Measurements from ENCODE around the gene CDC42BPA. TPM values are rescaled to one million over a fixed set of nuclear protein-coding genes. Genes with fewer than 3 reads are reported as not detected.

CDC42BPA gene
- polyA plus RNA-seq, 4 donors: 10.8 to 19.9 (median 13.8) TPM

GRCh38 chr1:226954777-226955176, 363.5 kb downstream of the CDC42BPA start:
- H3K27me3 ChIP-seq (ENCODE audit: control insufficient read depth in 3 of 3, insufficient read depth in 3 of 3, low read length in 3 of 3): no peaks in the 10 kb centered on the region
- peaks cover 0 to 16% (median 0%) of the 10 kb centered on the region in 3 donors for H3K36me3 ChIP-seq (ENCODE audit: control insufficient read depth in 3 of 3, insufficient read depth in 2 of 3, low read depth in 1 of 3, low read length in 3 of 3)

DNA sequence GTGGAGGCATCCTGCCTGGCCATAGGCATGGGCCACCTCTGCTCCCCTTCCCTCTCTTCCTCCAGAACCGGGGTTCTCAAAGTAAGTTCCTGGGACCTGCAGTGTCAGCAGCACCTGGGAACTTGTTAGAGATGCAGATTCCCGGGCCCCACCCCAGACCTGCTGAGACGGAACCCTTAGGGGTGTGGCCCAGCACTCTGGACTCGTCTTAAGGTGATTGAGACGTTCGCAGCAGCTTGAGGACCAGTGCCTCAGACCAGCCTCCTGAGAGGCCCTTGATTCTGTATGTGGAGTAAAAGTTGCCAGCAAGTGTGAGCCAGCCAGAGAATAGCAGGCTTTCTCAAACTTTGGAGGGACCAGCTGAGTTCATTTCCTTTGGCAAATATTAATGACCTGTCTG, 364.0 kb downstream of the CDC42BPA start:
- DNase-seq (no peak), FAIRE-seq (no peak)
- Histone ChIP-seq H3K27me3 (ENCODE audit: control insufficient read depth in 3 of 3, insufficient read depth in 3 of 3, low read length in 3 of 3) (no peaks in the 10 kb centered on the region), H3K36me3 (ENCODE audit: control insufficient read depth in 3 of 3, insufficient read depth in 2 of 3, low read depth in 1 of 3, low read length in 3 of 3) (peaks cover 0 to 17% (median 0%) of the 10 kb centered on the region in 3 donors), H3K4me1 (ENCODE audit: control insufficient read depth in 3 of 3, insufficient read depth in 2 of 3, low read depth in 1 of 3, low read length in 2 of 3) (peaks cover 0 to 4% (median 0%) of the 10 kb centered on the region in 3 donors), H3K4me3 (ENCODE audit: low read depth in 1 of 3, low read length in 3 of 3) (no peak overlapping the region), H3K9me3 (ENCODE audit: control insufficient read depth in 2 of 2, insufficient read depth in 1 of 2, low read depth in 1 of 2, low read length in 1 of 2) (peaks cover 0 to 12% of the 10 kb centered on the region in 2 donors), H3K27ac (ENCODE audit: low read depth in 1 of 3, low read length in 2 of 3) (no peak overlapping the region)
- 44 to 76% (median 49%) methylated on average over 6 of the region's 6 CpGs for WGBS, 3 donors

More at GRCh38 chr1:226954777-226955176, 363.5 kb downstream of the CDC42BPA start:
- Histone ChIP-seq H3K27ac (ENCODE audit: low read depth in 1 of 3, low read length in 2 of 3) (no peak overlapping the region), H3K4me3 (ENCODE audit: low read depth in 1 of 3, low read length in 3 of 3) (no peak overlapping the region), H3K9me3 (ENCODE audit: control insufficient read depth in 2 of 2, insufficient read depth in 1 of 2, low read depth in 1 of 2, low read length in 1 of 2) (peaks cover 0 to 12% of the 10 kb centered on the region in 2 donors), H3K4me1 (ENCODE audit: control insufficient read depth in 3 of 3, insufficient read depth in 2 of 3, low read depth in 1 of 3, low read length in 2 of 3) (peaks cover 0 to 4% (median 0%) of the 10 kb centered on the region in 3 donors)
- 91 to 95% (median 95%) methylated on average over 4 of the region's 4 CpGs for WGBS, 3 donors
- FAIRE-seq (no peak), DNase-seq (no peak)

DNA sequence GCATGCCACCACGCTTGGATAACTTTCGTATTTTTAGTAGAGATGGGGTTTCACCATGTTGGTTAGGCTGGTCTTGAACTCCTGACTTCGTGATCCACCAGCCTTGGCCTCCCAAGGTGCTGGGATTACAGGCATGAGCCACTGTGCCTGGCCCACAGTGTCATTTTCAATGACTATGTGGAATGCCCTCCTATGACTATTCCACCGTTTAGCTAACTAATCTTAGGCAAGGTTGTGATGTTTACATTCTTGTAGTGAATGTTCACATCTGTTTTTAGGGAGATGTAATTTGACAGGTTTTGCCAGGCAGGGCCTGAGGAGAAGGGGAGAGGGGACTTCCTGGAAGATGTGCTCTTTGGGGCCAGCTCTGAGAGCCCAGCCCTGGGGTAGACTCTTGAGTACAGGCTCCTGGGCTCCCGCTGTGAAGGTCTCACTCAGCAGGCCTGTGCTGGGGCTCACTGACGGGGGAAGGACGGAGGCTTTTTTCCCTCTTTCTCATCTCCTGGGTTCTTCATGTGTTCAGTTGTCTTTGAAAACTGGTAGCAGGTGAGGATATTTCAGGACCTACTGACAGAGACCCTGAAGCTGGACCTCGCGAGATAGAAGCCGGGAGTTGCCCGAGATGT, 365.0 kb downstream of the CDC42BPA start:
- DNase-seq (no peak), FAIRE-seq (no peak)
- H3K4me3 ChIP-seq (ENCODE audit: low read depth in 1 of 3, low read length in 3 of 3): no peak overlapping the region
- H3K4me1 ChIP-seq (ENCODE audit: control insufficient read depth in 3 of 3, insufficient read depth in 2 of 3, low read depth in 1 of 3, low read length in 2 of 3): peaks cover 0 to 4% (median 0%) of the 10 kb centered on the region in 3 donors
- H3K27me3 ChIP-seq (ENCODE audit: control insufficient read depth in 3 of 3, insufficient read depth in 3 of 3, low read length in 3 of 3): no peaks in the 10 kb centered on the region
- H3K27ac ChIP-seq (ENCODE audit: low read depth in 1 of 3, low read length in 2 of 3): no peak overlapping the region
- peaks cover 0 to 18% (median 0%) of the 10 kb centered on the region in 3 donors for H3K36me3 ChIP-seq (ENCODE audit: control insufficient read depth in 3 of 3, insufficient read depth in 2 of 3, low read depth in 1 of 3, low read length in 3 of 3)
- peaks cover 0 to 10% of the 10 kb centered on the region in 2 donors for H3K9me3 ChIP-seq (ENCODE audit: control insufficient read depth in 2 of 2, insufficient read depth in 1 of 2, low read depth in 1 of 2, low read length in 1 of 2)
- WGBS, 3 donors: 87 to 91% (median 89%) methylated on average over 11 of the region's 11 CpGs

DNA sequence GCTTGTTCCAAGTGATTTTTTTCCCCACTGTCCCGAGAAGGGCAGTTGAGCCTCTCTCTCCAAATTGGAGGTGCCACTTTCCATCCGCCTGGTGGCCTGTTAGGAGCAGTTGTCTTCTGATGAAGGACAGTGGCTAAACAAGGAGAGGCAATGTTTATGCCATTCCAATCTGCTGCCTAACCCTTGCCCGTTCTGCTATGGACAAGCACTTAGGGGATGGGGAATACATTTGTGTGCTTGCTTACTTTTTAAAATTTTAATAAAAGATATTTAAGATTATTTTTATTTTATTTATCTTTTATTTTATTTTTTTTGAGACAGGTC, 366.2 kb downstream of the CDC42BPA start:
- Histone ChIP-seq H3K4me1 (ENCODE audit: control insufficient read depth in 3 of 3, insufficient read depth in 2 of 3, low read depth in 1 of 3, low read length in 2 of 3) (peaks cover 0 to 4% (median 0%) of the 10 kb centered on the region in 3 donors), H3K36me3 (ENCODE audit: control insufficient read depth in 3 of 3, insufficient read depth in 2 of 3, low read depth in 1 of 3, low read length in 3 of 3) (peaks cover 0 to 17% (median 0%) of the 10 kb centered on the region in 3 donors), H3K27me3 (ENCODE audit: control insufficient read depth in 3 of 3, insufficient read depth in 3 of 3, low read length in 3 of 3) (no peaks in the 10 kb centered on the region), H3K9me3 (ENCODE audit: control insufficient read depth in 2 of 2, insufficient read depth in 1 of 2, low read depth in 1 of 2, low read length in 1 of 2) (peaks cover 0 to 12% of the 10 kb centered on the region in 2 donors), H3K27ac (ENCODE audit: low read depth in 1 of 3, low read length in 2 of 3) (no peak overlapping the region), H3K4me3 (ENCODE audit: low read depth in 1 of 3, low read length in 3 of 3) (no peak overlapping the region)
- FAIRE-seq: no peak
- 86 to 89% (median 87%) methylated on average over 3 of the region's 3 CpGs for WGBS, 3 donors
- no peak for DNase-seq

GRCh38 chr1:226951286-226952117, 366.8 kb downstream of the CDC42BPA start:
- H3K4me1 ChIP-seq (ENCODE audit: control insufficient read depth in 3 of 3, insufficient read depth in 2 of 3, low read depth in 1 of 3, low read length in 2 of 3): peaks cover 0 to 4% (median 0%) of the 10 kb centered on the region in 3 donors
- H3K4me3 ChIP-seq (ENCODE audit: low read depth in 1 of 3, low read length in 3 of 3): no peak overlapping the region
- H3K9me3 ChIP-seq (ENCODE audit: control insufficient read depth in 2 of 2, insufficient read depth in 1 of 2, low read depth in 1 of 2, low read length in 1 of 2): peaks cover 0 to 12% of the 10 kb centered on the region in 2 donors
- no peaks in the 10 kb centered on the region for H3K27me3 ChIP-seq (ENCODE audit: control insufficient read depth in 3 of 3, insufficient read depth in 3 of 3, low read length in 3 of 3)
- no peak for DNase-seq
- WGBS, 3 donors: 80 to 83% (median 83%) methylated on average over 12 of the region's 12 CpGs
- peaks cover 0 to 17% (median 0%) of the 10 kb centered on the region in 3 donors for H3K36me3 ChIP-seq (ENCODE audit: control insufficient read depth in 3 of 3, insufficient read depth in 2 of 3, low read depth in 1 of 3, low read length in 3 of 3)
- no peak overlapping the region for H3K27ac ChIP-seq (ENCODE audit: low read depth in 1 of 3, low read length in 2 of 3)
- no peak for FAIRE-seq

- Histone ChIP-seq H3K4me3 (ENCODE audit: low read depth in 1 of 3, low read length in 3 of 3) (no peak overlapping the region), H3K4me1 (ENCODE audit: control insufficient read depth in 3 of 3, insufficient read depth in 2 of 3, low read depth in 1 of 3, low read length in 2 of 3) (peaks cover 4 to 7% (median 5%) of the 10 kb centered on the region in 3 donors), H3K27me3 (ENCODE audit: control insufficient read depth in 3 of 3, insufficient read depth in 3 of 3, low read length in 3 of 3) (no peaks in the 10 kb centered on the region), H3K9me3 (ENCODE audit: control insufficient read depth in 2 of 2, insufficient read depth in 1 of 2, low read depth in 1 of 2, low read length in 1 of 2) (peaks cover 0 to 12% of the 10 kb centered on the region in 2 donors), H3K27ac (ENCODE audit: low read depth in 1 of 3, low read length in 2 of 3) (no peak overlapping the region), H3K36me3 (ENCODE audit: control insufficient read depth in 3 of 3, insufficient read depth in 2 of 3, low read depth in 1 of 3, low read length in 3 of 3) (peaks cover 0 to 17% (median 0%) of the 10 kb centered on the region in 3 donors)
- DNase-seq: no peak
- no peak for FAIRE-seq
- 65 to 79% (median 70%) methylated on average over 6 of the region's 6 CpGs for WGBS, 3 donors
These were observed 367.4 kb downstream of the CDC42BPA start for GRCh38 chr1:226950871-226951270.

DNA sequence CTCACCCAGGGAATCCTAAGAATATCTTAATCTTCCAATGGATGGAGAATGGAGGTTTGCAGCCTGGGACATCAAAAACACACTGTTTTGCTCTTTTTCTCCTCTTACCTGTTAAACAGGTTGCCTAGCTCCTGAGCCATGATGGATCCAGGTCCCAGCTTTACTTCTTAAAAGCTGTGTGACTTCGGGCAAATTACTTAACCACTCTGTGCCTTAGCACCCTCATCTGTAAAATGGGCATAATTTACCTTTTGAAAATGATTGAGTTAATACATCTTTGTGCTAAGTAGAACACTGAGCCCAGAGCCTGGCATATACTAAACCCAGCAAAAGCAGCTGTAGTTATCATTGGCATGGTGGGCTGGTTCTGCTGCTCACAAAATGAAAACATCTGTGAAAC, 368.0 kb downstream of the CDC42BPA start:
- no peak overlapping the region for H3K4me3 ChIP-seq (ENCODE audit: low read depth in 1 of 3, low read length in 3 of 3)
- H3K36me3 ChIP-seq (ENCODE audit: control insufficient read depth in 3 of 3, insufficient read depth in 2 of 3, low read depth in 1 of 3, low read length in 3 of 3): peaks cover 0 to 17% (median 0%) of the 10 kb centered on the region in 3 donors
- H3K4me1 ChIP-seq (ENCODE audit: control insufficient read depth in 3 of 3, insufficient read depth in 2 of 3, low read depth in 1 of 3, low read length in 2 of 3): peaks cover 5 to 8% (median 7%) of the 10 kb centered on the region in 3 donors
- H3K9me3 ChIP-seq (ENCODE audit: control insufficient read depth in 2 of 2, insufficient read depth in 1 of 2, low read depth in 1 of 2, low read length in 1 of 2): peaks cover 0 to 10% of the 10 kb centered on the region in 2 donors
- FAIRE-seq: no peak
- 88 to 97% (median 90%) methylated on average over 1 of the region's 1 CpG for WGBS, 3 donors
- no peaks in the 10 kb centered on the region for H3K27me3 ChIP-seq (ENCODE audit: control insufficient read depth in 3 of 3, insufficient read depth in 3 of 3, low read length in 3 of 3)
- DNase-seq: no peak
- H3K27ac ChIP-seq (ENCODE audit: low read depth in 1 of 3, low read length in 2 of 3): no peak overlapping the region

DNA sequence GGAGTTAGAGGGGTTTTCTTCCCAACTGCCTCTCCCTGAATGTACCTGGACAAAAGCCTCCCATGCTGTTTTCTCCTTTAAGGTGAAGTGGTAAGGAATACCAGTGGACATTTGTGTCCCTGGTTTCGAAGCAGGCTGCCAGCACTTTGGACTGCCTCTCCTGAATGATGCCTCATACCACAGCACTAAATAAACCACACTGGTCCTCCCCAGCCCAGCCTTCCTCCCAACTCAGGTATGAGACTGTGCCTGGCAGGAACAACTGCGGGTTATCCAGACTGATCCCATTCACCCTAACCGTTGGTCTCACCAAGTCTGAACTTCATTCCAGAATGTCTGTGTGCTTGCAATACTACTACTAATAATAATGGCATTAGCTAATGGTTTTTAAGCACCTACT, 368.9 kb downstream of the CDC42BPA start:
- no peak for FAIRE-seq
- Histone ChIP-seq H3K4me3 (ENCODE audit: low read depth in 1 of 3, low read length in 3 of 3) (no peak overlapping the region), H3K27ac (ENCODE audit: low read depth in 1 of 3, low read length in 2 of 3) (no peak overlapping the region), H3K36me3 (ENCODE audit: control insufficient read depth in 3 of 3, insufficient read depth in 2 of 3, low read depth in 1 of 3, low read length in 3 of 3) (peaks cover 0 to 9% (median 0%) of the 10 kb centered on the region in 3 donors), H3K9me3 (ENCODE audit: control insufficient read depth in 2 of 2, insufficient read depth in 1 of 2, low read depth in 1 of 2, low read length in 1 of 2) (peaks cover 0 to 4% of the 10 kb centered on the region in 2 donors), H3K27me3 (ENCODE audit: control insufficient read depth in 3 of 3, insufficient read depth in 3 of 3, low read length in 3 of 3) (no peaks in the 10 kb centered on the region), H3K4me1 (ENCODE audit: control insufficient read depth in 3 of 3, insufficient read depth in 2 of 3, low read depth in 1 of 3, low read length in 2 of 3) (peaks cover 5 to 17% (median 7%) of the 10 kb centered on the region in 3 donors)
- no peak for DNase-seq
- WGBS, 3 donors: 77 to 93% (median 82%) methylated on average over 3 of the region's 3 CpGs
